Prostate gland (tissue), 2 donors: ENCODE measurements around the gene TYR. TPM values are rescaled to one million over a fixed set of nuclear protein-coding genes. Genes with fewer than 3 reads are reported as not detected.
"Not testable (repeated sequence)": the region's sequence is repeated elsewhere in the genome, so short reads cannot be mapped to it uniquely, and the experiment has no call there.

Experiments
- DNase-seq: peaks from one replicate; pipeline ENCODE4 v3.0.0-alpha.2; 2019; ENCODE audit warnings: low spot score
- H3K27ac ChIP-seq, 2 donors: fragments of 200-600 bp; sonication (generic); 2 replicates each; pipeline ENCODE4 v1.5.1; 2017 to 2019
- H3K27me3 ChIP-seq: fragments of 200-600 bp; sonication (generic); replicated peaks from 2 replicates; pipeline ENCODE4 v1.5.1; 2019; ENCODE audit not compliant: insufficient read depth
- H3K36me3 ChIP-seq, 2 donors: fragments of 200-600 bp; sonication (generic); 1 replicate in 1 of 2; 2 replicates in 1 of 2; pipeline versions ENCODE4 v1.5.1 to v1.8.1; 2017 to 2019
- H3K4me1 ChIP-seq: fragments of 200-600 bp; sonication (generic); replicated peaks from 2 replicates; pipeline ENCODE4 v1.5.1; 2019
- H3K4me3 ChIP-seq, 2 donors: fragments of 200-600 bp; sonication (generic); 2 replicates each; pipeline ENCODE4 v1.5.1; 2017 to 2019
- H3K9me3 ChIP-seq: fragments of 200-600 bp; sonication (generic); 2 replicates; pipeline ENCODE4 v1.5.1; 2017
- POLR2A ChIP-seq: fragments of 450-650 bp; IDR thresholded peaks from one replicate; pipeline ENCODE4 v1.6.1; 2016; ENCODE audit warnings: antibody characterized with exemption, mild to moderate bottlenecking
- POLR2AphosphoS5 ChIP-seq: sonication (generic); formaldehyde crosslinking; IDR thresholded peaks from one replicate; pipeline ENCODE4 v1.6.1; 2017; ENCODE audit warnings: antibody characterized with exemption
- whole genome bisulfite sequencing: methylation state at CpG from one replicate; pipeline ENCODE4 v1.1.5; 2018; 5-methylcytosine and 5-hydroxymethylcytosine counted together
- intact Hi-C: fragments of 100-400 bp; cut with DNase I; formaldehyde crosslinking; loops from one replicate; pipeline ENCODE4 v1.14.2; 2022
- total RNA-seq, 2 donors: library from RNA; depleted of rRNA; stranded (reverse); fragments of >200 nt; gene quantifications; one replicate each; pipeline ENCODE4 v1.1.0, GENCODE V29; 2016
- TF ChIP-seq, protein P1 (sequence below), 4 experiments: fragments of 200-600 bp in 2 of 4; fragments of 450-650 bp in 2 of 4; sonication (generic) in 2 of 4; IDR thresholded peaks; 1 replicate in 3 of 4; 2 replicates in 1 of 4; pipeline ENCODE4 v1.5.1; 2016 to 2019; ENCODE audit warnings: antibody characterized with exemption in 4 of 4, mild to moderate bottlenecking in 2 of 4, moderate library complexity in 2 of 4

The TYR gene
- total RNA-seq, 2 donors from 2014 or later = not detected

GRCh38 chr11:89293965-89294679 is 116.4 kb downstream of the TYR start:
- no peaks in the 10 kb centered on the region for H3K9me3 ChIP-seq
- no peaks in the 10 kb centered on the region for H3K27me3 ChIP-seq
- no peak overlapping the region for H3K4me3 ChIP-seq
- H3K27ac ChIP-seq = no peak overlapping the region
- TF ChIP-seq POLR2AphosphoS5 (no peak), POLR2A (no peak)
- TF ChIP-seq, protein P1, sequence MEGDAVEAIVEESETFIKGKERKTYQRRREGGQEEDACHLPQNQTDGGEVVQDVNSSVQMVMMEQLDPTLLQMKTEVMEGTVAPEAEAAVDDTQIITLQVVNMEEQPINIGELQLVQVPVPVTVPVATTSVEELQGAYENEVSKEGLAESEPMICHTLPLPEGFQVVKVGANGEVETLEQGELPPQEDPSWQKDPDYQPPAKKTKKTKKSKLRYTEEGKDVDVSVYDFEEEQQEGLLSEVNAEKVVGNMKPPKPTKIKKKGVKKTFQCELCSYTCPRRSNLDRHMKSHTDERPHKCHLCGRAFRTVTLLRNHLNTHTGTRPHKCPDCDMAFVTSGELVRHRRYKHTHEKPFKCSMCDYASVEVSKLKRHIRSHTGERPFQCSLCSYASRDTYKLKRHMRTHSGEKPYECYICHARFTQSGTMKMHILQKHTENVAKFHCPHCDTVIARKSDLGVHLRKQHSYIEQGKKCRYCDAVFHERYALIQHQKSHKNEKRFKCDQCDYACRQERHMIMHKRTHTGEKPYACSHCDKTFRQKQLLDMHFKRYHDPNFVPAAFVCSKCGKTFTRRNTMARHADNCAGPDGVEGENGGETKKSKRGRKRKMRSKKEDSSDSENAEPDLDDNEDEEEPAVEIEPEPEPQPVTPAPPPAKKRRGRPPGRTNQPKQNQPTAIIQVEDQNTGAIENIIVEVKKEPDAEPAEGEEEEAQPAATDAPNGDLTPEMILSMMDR (IDR thresholded peaks at IDR 0.05) = no peak
- H3K36me3 ChIP-seq = no peaks in the 10 kb centered on the region
- no peaks in the 10 kb centered on the region for H3K4me1 ChIP-seq
- WGBS = 35% methylated on average over 18 of the region's 18 CpGs
- intact Hi-C loops = no loop called here
- DNase-seq = no peak

DNA sequence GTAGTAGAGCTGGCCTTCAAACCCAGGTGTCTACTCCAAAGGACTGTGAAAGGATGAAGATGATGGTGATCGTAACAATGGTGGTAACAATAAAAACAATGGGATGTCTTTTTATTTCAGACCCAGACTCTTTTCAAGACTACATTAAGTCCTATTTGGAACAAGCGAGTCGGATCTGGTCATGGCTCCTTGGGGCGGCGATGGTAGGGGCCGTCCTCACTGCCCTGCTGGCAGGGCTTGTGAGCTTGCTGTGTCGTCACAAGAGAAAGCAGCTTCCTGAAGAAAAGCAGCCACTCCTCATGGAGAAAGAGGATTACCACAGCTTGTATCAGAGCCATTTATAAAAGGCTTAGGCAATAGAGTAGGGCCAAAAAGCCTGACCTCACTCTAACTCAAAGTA is 117.3 kb downstream of the TYR start:
- intact Hi-C loops, H3K9me3 ChIP-seq, H3K4me1 ChIP-seq, DNase-seq, H3K36me3 ChIP-seq, H3K27me3 ChIP-seq, H3K27ac ChIP-seq, H3K4me3 ChIP-seq: not testable (repeated sequence)
- WGBS = 94% methylated on average over 7 of the region's 7 CpGs

DNA sequence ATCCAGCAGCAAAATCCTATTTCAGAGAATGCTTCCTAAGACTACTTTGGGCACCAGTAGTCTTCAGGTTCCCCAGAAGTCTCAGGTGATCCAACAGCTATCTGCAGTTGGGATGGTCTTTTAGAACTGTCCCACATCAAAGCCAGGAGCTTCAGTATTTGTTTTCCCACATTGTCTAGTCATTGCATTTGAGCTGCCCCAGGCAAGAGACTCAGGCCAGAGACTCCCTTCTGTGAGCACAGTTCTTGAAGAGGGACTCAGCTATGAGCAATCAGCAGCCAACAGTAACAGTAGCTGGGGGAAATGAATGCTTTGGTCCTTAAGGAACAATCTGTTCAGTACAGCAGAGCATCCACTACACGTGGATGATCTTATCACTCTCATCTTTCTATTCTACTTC is 125.4 kb downstream of the TYR start:
- H3K4me1 ChIP-seq, intact Hi-C loops, H3K27me3 ChIP-seq, DNase-seq, H3K4me3 ChIP-seq, H3K27ac ChIP-seq, H3K36me3 ChIP-seq, H3K9me3 ChIP-seq: not testable (repeated sequence)
- 38% methylated on average over 1 of the region's 1 CpG for WGBS

DNA sequence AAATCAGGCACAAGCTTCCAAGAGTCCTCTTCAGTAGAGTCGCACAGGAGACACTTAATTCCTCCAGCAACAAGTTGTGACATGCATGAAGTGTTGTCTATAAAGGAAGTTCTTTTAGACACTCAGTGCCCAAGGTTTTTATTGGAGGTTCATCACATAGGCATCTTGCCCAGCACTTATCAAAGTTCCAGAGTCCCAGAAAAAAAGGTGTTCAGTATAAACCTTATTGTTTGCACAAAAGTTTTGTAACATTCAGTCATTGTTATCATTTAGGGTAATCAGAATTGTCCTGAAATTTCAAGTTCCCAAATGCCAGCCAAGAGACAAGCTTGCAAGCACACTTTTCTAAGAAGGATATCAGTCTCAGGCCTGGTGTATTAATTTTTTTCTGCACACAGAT is 130.6 kb downstream of the TYR start:
- intact Hi-C loops, H3K9me3 ChIP-seq, DNase-seq, H3K4me1 ChIP-seq, H3K4me3 ChIP-seq, H3K27me3 ChIP-seq, H3K27ac ChIP-seq, H3K36me3 ChIP-seq: not testable (repeated sequence)
- WGBS = 30% methylated on average over 1 of the region's 1 CpG

GRCh38 chr11:89309321-89309985 is 131.8 kb downstream of the TYR start:
- H3K9me3 ChIP-seq, H3K27me3 ChIP-seq, H3K36me3 ChIP-seq, H3K27ac ChIP-seq, DNase-seq, H3K4me1 ChIP-seq, H3K4me3 ChIP-seq, intact Hi-C loops: not testable (repeated sequence)
- 61% methylated on average over 3 of the region's 3 CpGs for WGBS

DNA sequence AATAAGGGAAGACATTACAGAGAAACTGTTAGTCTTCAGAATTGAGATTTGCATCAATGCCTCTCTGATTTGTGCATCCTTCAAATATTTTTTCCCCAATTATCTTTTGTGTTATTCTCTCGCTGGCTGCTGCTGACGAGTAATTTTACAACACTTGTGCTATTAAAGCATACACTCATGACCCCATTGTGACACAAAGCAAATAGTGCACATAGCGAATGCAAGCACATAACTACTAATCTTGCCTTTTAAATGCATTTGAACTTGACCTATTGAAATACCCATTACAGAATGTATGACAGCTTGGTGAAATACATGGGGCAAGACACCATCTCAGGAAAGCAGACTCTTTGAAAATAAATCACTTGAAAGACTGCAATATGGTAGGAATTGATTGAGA is 132.9 kb downstream of the TYR start:
- H3K27me3 ChIP-seq, intact Hi-C loops, H3K4me1 ChIP-seq, H3K9me3 ChIP-seq, H3K4me3 ChIP-seq, H3K36me3 ChIP-seq, H3K27ac ChIP-seq, DNase-seq: not testable (repeated sequence)
- WGBS = 45% methylated on average over 3 of the region's 3 CpGs

DNA sequence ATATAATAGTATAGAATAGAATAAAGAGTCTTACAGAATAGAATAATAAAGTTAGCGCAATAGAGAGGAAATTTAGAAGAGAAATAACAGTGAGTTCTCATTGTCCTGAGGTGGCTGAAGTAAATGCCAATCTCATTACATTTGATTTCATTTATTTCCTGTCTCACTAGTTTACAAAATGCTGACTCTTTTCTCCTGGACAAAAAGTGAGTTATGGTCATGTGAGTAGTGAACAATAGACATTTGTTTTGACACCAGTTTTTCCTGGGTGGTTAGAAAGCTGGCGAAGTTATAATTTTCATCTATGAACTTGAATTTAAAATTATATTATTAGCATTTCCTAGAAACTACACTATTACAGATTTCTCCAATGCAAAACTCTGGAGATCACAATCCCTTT is 143.7 kb downstream of the TYR start:
- TF ChIP-seq POLR2AphosphoS5 (no peak), POLR2A (no peak)
- TF ChIP-seq, protein P1 (IDR thresholded peaks at IDR 0.05) = no peak
- intact Hi-C loops = no loop called here
- no peak for DNase-seq
- no peaks in the 10 kb centered on the region for H3K9me3 ChIP-seq
- H3K36me3 ChIP-seq = no peaks in the 10 kb centered on the region
- H3K4me3 ChIP-seq = no peak overlapping the region
- no peaks in the 10 kb centered on the region for H3K4me1 ChIP-seq
- no peaks in the 10 kb centered on the region for H3K27me3 ChIP-seq
- WGBS = 94% methylated on average over 2 of the region's 2 CpGs
- H3K27ac ChIP-seq = no peak overlapping the region
